Measurements from ENCODE around the gene CLDN1.

Gene CLDN1

DNA sequence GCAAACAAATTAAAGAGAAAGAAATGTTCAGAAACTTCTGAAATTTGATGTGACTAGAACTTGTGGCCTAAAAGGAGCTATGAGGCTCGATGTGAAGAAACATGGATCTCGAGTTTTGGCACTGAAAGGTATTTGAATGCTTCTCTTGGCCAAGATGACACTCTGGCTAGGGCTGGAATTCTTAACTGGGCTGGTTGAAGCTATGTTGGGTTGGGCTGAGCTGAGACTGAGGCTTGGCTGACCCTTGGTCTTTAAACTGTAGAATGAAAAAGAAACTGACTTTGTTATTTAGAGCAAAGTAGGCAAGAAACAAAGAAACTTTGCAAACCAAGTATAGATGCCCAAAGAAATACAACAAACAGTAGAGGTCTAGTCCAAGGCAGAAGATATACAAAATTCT, 37.6 kb upstream of the CLDN1 start:
- Histone ChIP-seq H3K9me3 (replicated peaks; ENCODE audit: insufficient read depth, low read length) (no peaks in the 10 kb centered on the region), H3K36me3 (replicated peaks; ENCODE audit: insufficient read depth, low read length) (no peaks in the 10 kb centered on the region), H3K27me3 (replicated peaks; ENCODE audit: insufficient read depth, low read length) (no peaks in the 10 kb centered on the region), H3K79me2 (ENCODE audit: low read length) (no peaks in the 10 kb centered on the region), H3K4me3 (ENCODE audit: low read length) (no peak overlapping the region), H3K9ac (ENCODE audit: low read length) (no peak overlapping the region), H4K20me1 (ENCODE audit: insufficient read depth, low read length) (no peaks in the 10 kb centered on the region), H2AFZ (ENCODE audit: low read length) (no peak overlapping the region), H3K4me1 (ENCODE audit: low read length) (no peaks in the 10 kb centered on the region), H3K4me2 (ENCODE audit: low read depth, low read length) (no peak overlapping the region), H3F3A (ENCODE audit: insufficient read depth, low read length) (no peaks in the 10 kb centered on the region), H3K27ac (ENCODE audit: low read length) (no peak overlapping the region), H3K9me2 (replicated peaks; ENCODE audit: insufficient read depth, low read length) (no peaks in the 10 kb centered on the region)
- TF ChIP-seq EZH2phosphoT487 (IDR thresholded peaks at IDR 0.05; ENCODE audit: low read length) (no peak), EZH2 (optimal IDR thresholded peaks at IDR 0.05; ENCODE audit: low read depth, low read length) (no peak)
- TF ChIP-seq, protein P1, sequence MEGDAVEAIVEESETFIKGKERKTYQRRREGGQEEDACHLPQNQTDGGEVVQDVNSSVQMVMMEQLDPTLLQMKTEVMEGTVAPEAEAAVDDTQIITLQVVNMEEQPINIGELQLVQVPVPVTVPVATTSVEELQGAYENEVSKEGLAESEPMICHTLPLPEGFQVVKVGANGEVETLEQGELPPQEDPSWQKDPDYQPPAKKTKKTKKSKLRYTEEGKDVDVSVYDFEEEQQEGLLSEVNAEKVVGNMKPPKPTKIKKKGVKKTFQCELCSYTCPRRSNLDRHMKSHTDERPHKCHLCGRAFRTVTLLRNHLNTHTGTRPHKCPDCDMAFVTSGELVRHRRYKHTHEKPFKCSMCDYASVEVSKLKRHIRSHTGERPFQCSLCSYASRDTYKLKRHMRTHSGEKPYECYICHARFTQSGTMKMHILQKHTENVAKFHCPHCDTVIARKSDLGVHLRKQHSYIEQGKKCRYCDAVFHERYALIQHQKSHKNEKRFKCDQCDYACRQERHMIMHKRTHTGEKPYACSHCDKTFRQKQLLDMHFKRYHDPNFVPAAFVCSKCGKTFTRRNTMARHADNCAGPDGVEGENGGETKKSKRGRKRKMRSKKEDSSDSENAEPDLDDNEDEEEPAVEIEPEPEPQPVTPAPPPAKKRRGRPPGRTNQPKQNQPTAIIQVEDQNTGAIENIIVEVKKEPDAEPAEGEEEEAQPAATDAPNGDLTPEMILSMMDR (IDR thresholded peaks at IDR 0.05; ENCODE audit: low read length): no peak
- no peak for DNase-seq

DNA sequence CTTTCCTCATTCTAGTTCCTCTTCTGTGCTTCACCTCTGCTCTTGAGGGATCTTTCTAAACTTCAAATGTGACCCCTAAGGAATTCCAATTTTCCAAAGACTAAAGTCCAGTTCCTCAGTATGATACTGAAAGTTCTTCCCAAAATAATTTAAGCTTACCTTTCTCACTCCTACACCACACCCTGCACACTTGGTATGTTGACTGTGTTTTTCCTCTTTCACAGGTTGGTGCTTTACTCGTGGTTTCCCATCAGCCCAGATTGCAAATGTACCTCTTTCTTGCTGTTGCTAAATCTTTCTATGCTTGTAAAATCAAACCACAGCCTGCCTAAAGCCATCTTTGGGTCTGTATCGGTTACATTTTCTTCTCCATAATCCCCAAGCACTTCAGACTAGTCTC, 35.2 kb upstream of the CLDN1 start:
- H3F3A ChIP-seq (ENCODE audit: insufficient read depth, low read length): no peaks in the 10 kb centered on the region
- DNase-seq: no peak
- H3K4me2 ChIP-seq (ENCODE audit: low read depth, low read length): no peak overlapping the region
- no peaks in the 10 kb centered on the region for H3K27me3 ChIP-seq (replicated peaks; ENCODE audit: insufficient read depth, low read length)
- H2AFZ ChIP-seq (ENCODE audit: low read length): no peak overlapping the region
- no peaks in the 10 kb centered on the region for H3K9me2 ChIP-seq (replicated peaks; ENCODE audit: insufficient read depth, low read length)
- TF ChIP-seq, protein P1 (IDR thresholded peaks at IDR 0.05; ENCODE audit: low read length): no peak
- TF ChIP-seq EZH2phosphoT487 (IDR thresholded peaks at IDR 0.05; ENCODE audit: low read length) (no peak), EZH2 (optimal IDR thresholded peaks at IDR 0.05; ENCODE audit: low read depth, low read length) (no peak)
- no peaks in the 10 kb centered on the region for H3K4me1 ChIP-seq (ENCODE audit: low read length)
- no peak overlapping the region for H3K9ac ChIP-seq (ENCODE audit: low read length)
- H3K79me2 ChIP-seq (ENCODE audit: low read length): no peaks in the 10 kb centered on the region
- H3K36me3 ChIP-seq (replicated peaks; ENCODE audit: insufficient read depth, low read length): no peaks in the 10 kb centered on the region
- no peak overlapping the region for H3K4me3 ChIP-seq (ENCODE audit: low read length)
- no peak overlapping the region for H3K27ac ChIP-seq (ENCODE audit: low read length)
- H3K9me3 ChIP-seq (replicated peaks; ENCODE audit: insufficient read depth, low read length): no peaks in the 10 kb centered on the region
- no peaks in the 10 kb centered on the region for H4K20me1 ChIP-seq (ENCODE audit: insufficient read depth, low read length)

DNA sequence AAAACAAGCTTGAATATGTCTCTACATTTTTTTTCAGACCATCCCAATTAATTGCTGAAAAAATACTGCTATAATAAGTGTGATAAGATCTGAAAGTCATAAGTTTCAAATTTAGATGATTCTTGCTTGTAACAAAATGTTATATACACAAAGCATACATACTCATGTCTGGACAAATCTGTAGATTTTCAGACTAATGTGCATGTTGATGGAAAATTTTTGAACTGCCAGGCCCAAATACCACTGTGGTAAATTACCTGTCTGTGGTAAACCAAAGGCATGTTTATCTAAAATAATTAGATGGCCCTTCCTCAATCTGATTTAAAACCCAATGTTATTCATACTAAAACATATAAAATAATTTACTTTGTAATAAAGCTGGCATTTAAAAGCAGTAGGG, 34.0 kb upstream of the CLDN1 start:
- H4K20me1 ChIP-seq (ENCODE audit: insufficient read depth, low read length): no peaks in the 10 kb centered on the region
- H2AFZ ChIP-seq (ENCODE audit: low read length): no peak overlapping the region
- no peak for TF ChIP-seq EZH2phosphoT487 (IDR thresholded peaks at IDR 0.05; ENCODE audit: low read length)
- TF ChIP-seq EZH2 (optimal IDR thresholded peaks at IDR 0.05; ENCODE audit: low read depth, low read length): no peak
- TF ChIP-seq, protein P1 (IDR thresholded peaks at IDR 0.05; ENCODE audit: low read length): no peak
- no peaks in the 10 kb centered on the region for H3K9me2 ChIP-seq (replicated peaks; ENCODE audit: insufficient read depth, low read length)
- H3K27ac ChIP-seq (ENCODE audit: low read length): no peak overlapping the region
- H3K27me3 ChIP-seq (replicated peaks; ENCODE audit: insufficient read depth, low read length): no peaks in the 10 kb centered on the region
- DNase-seq: no peak
- no peaks in the 10 kb centered on the region for H3K9me3 ChIP-seq (replicated peaks; ENCODE audit: insufficient read depth, low read length)
- H3K9ac ChIP-seq (ENCODE audit: low read length): no peak overlapping the region
- H3K4me2 ChIP-seq (ENCODE audit: low read depth, low read length): no peak overlapping the region
- H3K4me3 ChIP-seq (ENCODE audit: low read length): no peak overlapping the region
- H3F3A ChIP-seq (ENCODE audit: insufficient read depth, low read length): no peaks in the 10 kb centered on the region
- no peaks in the 10 kb centered on the region for H3K79me2 ChIP-seq (ENCODE audit: low read length)
- no peaks in the 10 kb centered on the region for H3K36me3 ChIP-seq (replicated peaks; ENCODE audit: insufficient read depth, low read length)
- H3K4me1 ChIP-seq (ENCODE audit: low read length): no peaks in the 10 kb centered on the region

Measured in MM.1S (cell line).